Activated CD4-positive, CD25-positive, alpha-beta regulatory T cell treated with anti-CD3 and anti-CD28 coated beads, Interleukin-2, amount 50 U/mL, for 24 hours (primary cell): Measurements from ENCODE around the gene DOCK4.
A peak's percentile ranks its signal among the peaks of the same experiment; 100 is the strongest.
"Not testable (repeated sequence)": the region's sequence is repeated elsewhere in the genome, so short reads cannot be mapped to it uniquely, and the experiment has no call there.

Experiments
- ATAC-seq, 2 donors: fragments of 150-1000 bp; cut with Tn5 transposase; one replicate each; pipeline ENCODE4 v1.10.0; 2021; ENCODE audit warnings: mild to moderate bottlenecking in 1 of 2, moderate library complexity in 1 of 2

The DOCK4 gene, protein sequence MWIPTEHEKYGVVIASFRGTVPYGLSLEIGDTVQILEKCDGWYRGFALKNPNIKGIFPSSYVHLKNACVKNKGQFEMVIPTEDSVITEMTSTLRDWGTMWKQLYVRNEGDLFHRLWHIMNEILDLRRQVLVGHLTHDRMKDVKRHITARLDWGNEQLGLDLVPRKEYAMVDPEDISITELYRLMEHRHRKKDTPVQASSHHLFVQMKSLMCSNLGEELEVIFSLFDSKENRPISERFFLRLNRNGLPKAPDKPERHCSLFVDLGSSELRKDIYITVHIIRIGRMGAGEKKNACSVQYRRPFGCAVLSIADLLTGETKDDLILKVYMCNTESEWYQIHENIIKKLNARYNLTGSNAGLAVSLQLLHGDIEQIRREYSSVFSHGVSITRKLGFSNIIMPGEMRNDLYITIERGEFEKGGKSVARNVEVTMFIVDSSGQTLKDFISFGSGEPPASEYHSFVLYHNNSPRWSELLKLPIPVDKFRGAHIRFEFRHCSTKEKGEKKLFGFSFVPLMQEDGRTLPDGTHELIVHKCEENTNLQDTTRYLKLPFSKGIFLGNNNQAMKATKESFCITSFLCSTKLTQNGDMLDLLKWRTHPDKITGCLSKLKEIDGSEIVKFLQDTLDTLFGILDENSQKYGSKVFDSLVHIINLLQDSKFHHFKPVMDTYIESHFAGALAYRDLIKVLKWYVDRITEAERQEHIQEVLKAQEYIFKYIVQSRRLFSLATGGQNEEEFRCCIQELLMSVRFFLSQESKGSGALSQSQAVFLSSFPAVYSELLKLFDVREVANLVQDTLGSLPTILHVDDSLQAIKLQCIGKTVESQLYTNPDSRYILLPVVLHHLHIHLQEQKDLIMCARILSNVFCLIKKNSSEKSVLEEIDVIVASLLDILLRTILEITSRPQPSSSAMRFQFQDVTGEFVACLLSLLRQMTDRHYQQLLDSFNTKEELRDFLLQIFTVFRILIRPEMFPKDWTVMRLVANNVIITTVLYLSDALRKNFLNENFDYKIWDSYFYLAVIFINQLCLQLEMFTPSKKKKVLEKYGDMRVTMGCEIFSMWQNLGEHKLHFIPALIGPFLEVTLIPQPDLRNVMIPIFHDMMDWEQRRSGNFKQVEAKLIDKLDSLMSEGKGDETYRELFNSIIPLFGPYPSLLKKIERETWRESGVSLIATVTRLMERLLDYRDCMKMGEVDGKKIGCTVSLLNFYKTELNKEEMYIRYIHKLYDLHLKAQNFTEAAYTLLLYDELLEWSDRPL (N-terminal part only)

GRCh38 chr7:112206238-112206990, at the start of gene DOCK4, which contains the start of gene ZNF277:
Gene DOCK4, minus strand, starts transcription at chr7:112206399. Its CDS starts 261 bp downstream, at chr7:112206138.
Gene ZNF277, plus strand, starts transcription at chr7:112206695. Its CDS starts 22 bp downstream, at chr7:112206717.
- peak; percentile 93 to 95 for ATAC-seq

DNA sequence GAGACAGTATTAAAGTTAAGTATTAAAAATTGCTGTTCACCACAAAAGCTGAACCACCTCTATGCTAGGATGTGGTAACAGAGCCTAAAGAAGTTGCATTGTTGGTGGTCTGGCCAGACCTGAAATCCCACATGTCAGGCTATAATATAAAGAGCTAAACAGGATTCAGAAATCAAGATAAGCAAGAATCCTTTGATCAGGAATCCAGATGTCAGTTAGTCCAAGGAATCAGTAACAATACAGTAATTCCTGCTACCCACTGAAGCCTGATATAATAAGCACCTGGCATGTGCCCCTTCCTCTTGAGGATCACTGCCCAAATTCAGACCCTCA, 49.2 kb upstream of the DOCK4 start:
- ATAC-seq: no peak

- ATAC-seq: no peak
Measured at GRCh38 chr7:112254709-112255387, 48.6 kb upstream of the DOCK4 start.

DNA sequence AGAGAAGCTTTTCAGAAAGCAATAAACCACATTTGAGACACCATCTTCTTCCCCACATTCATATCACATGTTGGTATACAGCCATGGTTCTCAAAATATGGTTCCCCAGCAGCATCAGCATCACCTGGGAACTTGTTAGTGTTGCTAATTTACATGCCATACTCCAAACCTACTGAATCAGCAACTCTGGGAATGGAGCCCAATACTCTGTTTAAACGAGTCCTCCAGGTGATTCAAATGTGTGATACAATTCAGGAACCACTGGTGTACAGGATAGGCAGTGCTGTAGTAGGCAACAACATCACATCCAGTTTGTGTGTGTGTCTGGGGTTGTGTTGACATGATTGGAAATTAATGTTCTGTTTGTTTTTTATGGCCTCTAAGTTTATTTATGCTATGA, 48.0 kb upstream of the DOCK4 start:
- no peak for ATAC-seq

GRCh38 chr7:112252691-112253090, 46.5 kb upstream of the DOCK4 start:
- no peak for ATAC-seq

DNA sequence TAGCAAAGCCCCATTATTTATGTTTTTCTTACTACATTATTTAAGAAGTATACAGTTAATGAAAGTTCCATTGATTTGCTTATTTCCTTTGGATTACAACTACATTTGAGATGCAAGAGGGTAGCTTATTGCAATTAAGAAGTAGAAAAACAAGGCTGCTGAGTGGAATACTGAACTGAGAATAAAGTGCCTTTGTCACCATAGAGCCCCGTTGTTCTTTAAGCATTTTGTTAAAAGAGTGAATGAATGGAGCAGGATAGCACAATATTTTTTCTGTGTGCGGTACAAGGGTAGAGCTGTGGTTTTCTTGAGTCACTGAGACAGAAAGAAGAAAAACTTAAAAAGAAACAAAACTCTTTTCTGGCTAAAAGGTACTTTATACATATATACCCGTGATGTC, 45.9 kb upstream of the DOCK4 start:
- ATAC-seq: no peak

- not testable (repeated sequence) for ATAC-seq
Measured at GRCh38 chr7:112249967-112250366, 43.8 kb upstream of the DOCK4 start.

DNA sequence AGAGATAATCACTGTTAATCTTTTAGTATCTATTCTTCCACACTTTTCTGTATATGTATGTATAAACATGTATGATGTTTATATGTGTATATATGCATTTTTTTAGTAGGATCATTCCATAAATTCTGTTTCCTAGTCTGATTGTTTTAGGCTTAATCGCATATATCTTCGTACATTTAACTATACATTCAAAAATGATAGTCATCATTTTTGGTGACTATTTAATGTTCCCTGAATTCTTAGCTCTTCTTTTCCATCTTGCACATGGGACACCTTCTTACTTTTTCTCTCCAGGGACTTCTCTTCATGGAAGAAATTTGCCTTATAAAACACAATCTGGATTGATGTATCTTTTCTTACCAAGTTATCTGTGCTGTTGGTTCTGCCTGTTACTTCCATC, 42.4 kb upstream of the DOCK4 start:
- no peak for ATAC-seq

DNA sequence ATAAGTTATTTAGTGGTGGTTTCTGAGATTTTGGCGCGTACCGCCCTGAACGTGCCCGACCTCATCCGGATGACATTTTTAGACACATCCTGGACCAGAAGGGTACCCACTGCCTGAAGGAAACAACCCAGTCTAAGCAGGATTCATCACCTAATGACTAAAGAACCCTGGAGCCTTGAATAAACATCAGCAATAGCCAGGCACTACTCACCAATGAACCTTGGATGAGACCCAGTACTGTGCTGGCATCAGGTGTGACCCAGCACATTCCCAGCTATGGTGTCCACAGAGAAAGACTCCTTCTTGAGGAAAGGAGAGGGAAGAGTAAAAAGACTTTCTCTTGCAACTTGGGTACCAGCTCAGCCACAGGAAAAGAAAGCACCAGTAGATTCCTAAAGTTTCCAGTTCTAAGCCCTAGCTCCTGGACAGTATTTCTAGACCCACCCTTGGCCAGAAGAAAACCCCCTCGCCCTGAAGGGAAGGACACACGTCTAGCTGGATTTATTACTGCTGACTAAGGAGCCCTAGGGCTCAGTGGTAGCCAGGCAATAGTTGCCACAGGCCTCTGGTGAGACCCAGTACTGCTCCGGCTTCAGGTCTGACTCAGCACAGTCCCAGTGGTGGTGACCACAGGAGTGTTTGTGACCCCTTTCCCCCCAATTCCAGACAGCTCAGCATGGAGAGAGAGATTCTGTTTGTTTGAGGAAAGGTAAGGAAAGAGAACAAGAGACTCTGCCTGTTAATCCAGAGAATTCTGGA, 32.8 kb upstream of the DOCK4 start:
- ATAC-seq: no peak

GRCh38 chr7:112238330-112238729, 32.1 kb upstream of the DOCK4 start:
- no peak for ATAC-seq

GRCh38 chr7:112236597-112236996, 30.4 kb upstream of the DOCK4 start:
- no peak for ATAC-seq

DNA sequence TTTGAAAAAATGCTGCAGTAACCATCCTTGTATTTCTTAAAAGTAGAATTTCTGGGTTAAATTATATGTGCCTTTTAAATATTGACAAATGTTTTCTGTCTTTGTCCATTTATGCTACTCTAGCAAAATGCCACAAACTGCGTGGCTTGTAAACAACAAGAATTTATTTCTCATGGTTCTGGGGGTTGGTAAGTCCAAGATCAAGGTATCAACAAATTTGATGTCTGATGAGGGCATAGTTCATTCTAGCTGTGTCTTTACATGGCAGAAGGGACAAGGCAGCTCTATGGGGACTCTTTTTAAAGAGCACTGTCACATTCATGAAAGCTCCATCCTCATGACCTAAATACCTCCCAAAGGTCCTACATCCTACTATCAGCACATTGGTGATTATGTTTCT, 27.9 kb upstream of the DOCK4 start:
- ATAC-seq: no peak

- ATAC-seq: no peak
Measured at GRCh38 chr7:112233048-112233697, 27.0 kb upstream of the DOCK4 start.

DNA sequence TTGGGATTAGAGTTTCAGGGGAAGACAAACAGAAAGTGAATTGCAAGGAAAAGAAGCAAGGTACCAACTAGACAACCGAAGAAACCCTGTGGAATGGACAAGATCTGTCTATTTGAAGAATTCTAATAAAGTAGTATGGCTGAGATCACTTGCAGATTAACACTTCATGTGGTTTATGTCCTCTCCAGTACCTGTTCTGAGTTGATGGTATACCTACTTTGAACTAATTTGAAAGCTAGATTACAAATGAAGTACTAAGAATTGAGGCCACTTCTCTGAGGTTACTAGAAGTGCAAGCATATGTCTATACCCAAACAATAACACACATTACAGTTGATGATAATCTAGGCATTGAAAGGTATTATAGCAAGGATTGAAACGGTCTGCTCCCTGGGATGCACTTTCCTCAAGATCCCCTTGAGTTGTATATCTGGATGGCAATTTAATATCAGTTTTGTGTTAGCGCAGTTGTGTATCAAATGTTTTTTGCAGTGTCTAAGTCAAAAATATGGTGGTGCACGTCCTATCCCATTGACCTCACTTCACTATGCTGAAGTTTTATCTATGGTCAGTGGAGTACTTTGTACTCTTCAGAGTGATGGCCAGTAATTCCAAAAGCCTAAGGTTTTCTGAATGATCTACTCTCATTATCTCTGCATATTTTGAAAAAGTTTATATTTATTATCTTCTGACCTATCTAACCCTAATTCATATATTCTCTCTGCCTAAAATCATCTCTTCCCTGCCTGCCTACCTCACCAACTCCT, 26.2 kb upstream of the DOCK4 start:
- no peak for ATAC-seq

DNA sequence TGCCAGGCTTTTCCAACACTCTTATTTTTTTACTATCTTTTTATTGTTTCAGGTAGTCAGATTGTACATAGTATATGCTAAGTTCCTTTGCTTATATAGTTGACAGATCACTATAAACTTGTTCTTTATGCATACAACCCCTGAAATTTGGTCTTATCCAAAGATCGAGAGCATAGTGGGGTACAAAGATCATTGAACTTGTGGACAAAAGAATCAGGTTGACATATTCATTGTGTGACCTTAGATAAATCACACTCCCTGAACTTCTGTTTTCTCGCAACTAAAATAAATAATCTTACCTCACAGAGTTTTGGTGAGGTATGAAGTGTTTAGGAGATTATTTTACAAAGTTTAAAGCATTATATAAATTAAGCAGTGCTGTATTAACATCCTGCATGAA, 22.4 kb upstream of the DOCK4 start:
- ATAC-seq: no peak

GRCh38 chr7:112226701-112227276, 20.6 kb upstream of the DOCK4 start:
- no peak for ATAC-seq

- ATAC-seq: no peak
Measured at GRCh38 chr7:112225006-112225405, 18.8 kb upstream of the DOCK4 start.

DNA sequence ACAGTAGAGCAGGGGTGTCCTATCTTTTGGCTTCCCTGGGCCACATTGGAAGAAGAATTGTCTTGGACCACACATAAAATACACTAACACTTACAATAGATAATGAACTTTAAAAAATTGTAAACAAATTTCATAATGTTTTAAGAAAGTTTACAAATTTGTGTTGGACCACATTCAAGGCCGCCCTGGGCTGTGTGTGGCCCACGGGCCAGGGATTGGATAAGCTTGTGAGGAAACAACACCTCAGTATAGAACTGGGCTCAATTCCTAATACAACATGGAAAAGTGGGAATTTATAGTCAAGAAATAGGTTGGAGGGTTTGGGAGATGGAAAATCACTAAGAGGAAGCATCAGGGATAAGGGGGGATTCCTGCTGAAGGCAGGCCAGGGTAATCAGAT, 18.0 kb upstream of the DOCK4 start:
- no peak for ATAC-seq

- ATAC-seq: no peak
Measured at GRCh38 chr7:112223310-112223709, 17.1 kb upstream of the DOCK4 start.
